ENCODE measurements around the gene NBEAL2.

GRCh38 chr3:47010111-47010712, 30.7 kb downstream of the NBEAL2 start:
- 0 out of 2 replicates have a peak, but pooled peaks have one; percentile 3 for TF ChIP-seq CTCF (IDR thresholded peaks at IDR 0.05; ENCODE audit: low read length)
- no peak for TF ChIP-seq EZH2 (IDR thresholded peaks at IDR 0.05; ENCODE audit: borderline replicate concordance, low read length)
